OCI-LY7 (cell line): ENCODE results near the gene SAP130. TPM values are rescaled to one million over a fixed set of nuclear protein-coding genes. Genes with fewer than 3 reads are reported as not detected.

Experiments
- BruUV-seq: library from RNA; stranded (reverse); fragments of 400-500 nt; replicated peaks from 2 replicates; lab custom pipeline; 2021; lab: Mats Ljungman, UMichigan
- CTCF ChIA-PET: fragments of 300-600 bp; sonication (Branson Sonifier 250); formaldehyde crosslinking; loops from one replicate; lab custom pipeline; 2022; ENCODE audit warnings: antibody characterized with exemption; ENCODE audit not compliant: unreplicated experiment; lab: Charles Lee
- POLR2A ChIA-PET: fragments of 300-600 bp; sonication (Branson Sonifier 250); formaldehyde crosslinking; loops from one replicate; lab custom pipeline; 2022; ENCODE audit warnings: antibody characterized with exemption; lab: Charles Lee
- DNase-seq: peaks from one replicate; pipeline ENCODE4 v3.0.0-alpha.2; 2015; ENCODE audit warnings: low spot score
- H2AFZ ChIP-seq: fragments of 200-600 bp; sonication (generic), shearing (Covaris generic); 2 replicates; pipeline ENCODE4 v1.6.1; 2014; ENCODE audit warnings: mild to moderate bottlenecking, antibody characterized with exemption, low read length, moderate library complexity
- H3K27ac ChIP-seq: fragments of 200-600 bp; sonication (generic); 2 replicates; pipeline ENCODE4 v1.5.1; 2014; ENCODE audit warnings: mixed run types, low read depth, mild to moderate bottlenecking, moderate library complexity, low read length, inconsistent platforms; ENCODE audit not compliant: poor library complexity, severe bottlenecking
- H3K36me3 ChIP-seq: fragments of 200-600 bp; sonication (generic); 2 replicates; pipeline ENCODE4 v1.6.1; 2014; ENCODE audit warnings: mild to moderate bottlenecking, antibody characterized with exemption, low read length, moderate library complexity, mixed read lengths; ENCODE audit not compliant: insufficient read depth
- H3K4me1 ChIP-seq: fragments of 200-600 bp; sonication (generic); 2 replicates; pipeline ENCODE4 v1.5.1; 2014; ENCODE audit warnings: mild to moderate bottlenecking, low read length; ENCODE audit not compliant: insufficient read depth, poor library complexity, severe bottlenecking
- H3K4me2 ChIP-seq: fragments of 200-600 bp; sonication (generic); 2 replicates; pipeline ENCODE4 v1.6.1; 2014; ENCODE audit warnings: mild to moderate bottlenecking, low read length
- H3K4me3 ChIP-seq: fragments of 200-600 bp; sonication (generic); 2 replicates; pipeline ENCODE4 v1.5.1; 2014; ENCODE audit warnings: mild to moderate bottlenecking, low read depth, low read length; ENCODE audit not compliant: poor library complexity, severe bottlenecking
- H3K79me2 ChIP-seq: fragments of 200-600 bp; sonication (generic); 2 replicates; pipeline ENCODE4 v1.6.1; 2016; ENCODE audit warnings: low read depth, mild to moderate bottlenecking, low read length, moderate library complexity, mixed read lengths; ENCODE audit not compliant: insufficient read depth
- H3K9me2 ChIP-seq: fragments of 200-600 bp; sonication (generic); 2 replicates; pipeline ENCODE4 v1.6.1; 2016; ENCODE audit warnings: mild to moderate bottlenecking, low read length, mixed read lengths; ENCODE audit not compliant: insufficient read depth
- H3K9me3 ChIP-seq: fragments of 200-600 bp; sonication (generic); 2 replicates; pipeline ENCODE4 v1.6.1; 2014; ENCODE audit warnings: mild to moderate bottlenecking, mixed run types, low read length, mixed read lengths
- H4K20me1 ChIP-seq: fragments of 200-600 bp; sonication (generic); 2 replicates; pipeline ENCODE4 v1.6.1; 2014; ENCODE audit warnings: mild to moderate bottlenecking, antibody characterized with exemption, low read length, moderate library complexity, mixed read lengths; ENCODE audit not compliant: insufficient read depth
- CTCF ChIP-seq: fragments of 200-600 bp; sonication (generic); conservative IDR thresholded peaks from 2 replicates; pipeline ENCODE4 v1.5.1; 2014; ENCODE audit warnings: mild to moderate bottlenecking, antibody characterized with exemption, low read length, moderate library complexity, mixed read lengths
- EZH2phosphoT487 ChIP-seq: fragments of 200-600 bp; sonication (generic); IDR thresholded peaks from 2 replicates; pipeline ENCODE4 v1.6.1; 2018; ENCODE audit warnings: low read depth, borderline replicate concordance, mild to moderate bottlenecking, mixed run types, antibody characterized with exemption, low read length, moderate library complexity, mixed read lengths
- intact Hi-C: fragments of 100-400 bp; cut with micrococcal nuclease; formaldehyde crosslinking; loops from one replicate; pipeline ENCODE4 v1.10.0; 2022; ENCODE audit not compliant: unreplicated experiment
- total RNA-seq, 2 experiments: library from RNA; depleted of rRNA in 1 of 2; stranded (reverse); fragments of >200 nt in 1 of 2; shearing (Covaris generic) in 1 of 2; gene quantifications; 2 replicates each; pipeline ENCODE4 v1.2.3, GENCODE V29; 2014 to 2022

SAP130 gene
- total RNA-seq, 2 experiments from 2014 or later: 9.6 to 31.8 TPM

- no peak for DNase-seq
- no peaks in the 10 kb centered on the region for H3K9me3 ChIP-seq
- ChIA-PET POLR2A (no interaction called here), CTCF (no interaction called here)
- no peaks in the 10 kb centered on the region for H4K20me1 ChIP-seq
- no peaks in the 10 kb centered on the region for H3K9me2 ChIP-seq
- BruUV-seq: no TSS peak
- TF ChIP-seq CTCF (no peak), EZH2phosphoT487 (no peak)
- no peak overlapping the region for H3K4me3 ChIP-seq
- intact Hi-C loops: no loop called here
- no peak overlapping the region for H3K27ac ChIP-seq
- H2AFZ ChIP-seq: no peak overlapping the region
- H3K4me1 ChIP-seq: no peaks in the 10 kb centered on the region
- no peaks in the 10 kb centered on the region for H3K79me2 ChIP-seq
- H3K36me3 ChIP-seq: peaks cover 49% of the 10 kb centered on the region
- no peak overlapping the region for H3K4me2 ChIP-seq
Observed at GRCh38 chr2:127957240-127957639, 70.6 kb downstream of the SAP130 start.

- intact Hi-C loops: no loop called here
- no peak overlapping the region for H3K27ac ChIP-seq
- no peaks in the 10 kb centered on the region for H3K9me2 ChIP-seq
- TF ChIP-seq EZH2phosphoT487 (no peak), CTCF (no peak)
- H3K4me1 ChIP-seq: peaks cover 12% of the 10 kb centered on the region
- H3K4me2 ChIP-seq: no peak overlapping the region
- no peaks in the 10 kb centered on the region for H4K20me1 ChIP-seq
- H2AFZ ChIP-seq: no peak overlapping the region
- no TSS peak for BruUV-seq
- DNase-seq: no peak
- no peaks in the 10 kb centered on the region for H3K79me2 ChIP-seq
- POLR2A ChIA-PET: no interaction called here
- H3K36me3 ChIP-seq: peaks cover 58% of the 10 kb centered on the region
- no peak overlapping the region for H3K4me3 ChIP-seq
- CTCF ChIA-PET: no interaction called here
- H3K9me3 ChIP-seq: no peaks in the 10 kb centered on the region
Observed at GRCh38 chr2:127954857-127955256, 73.0 kb downstream of the SAP130 start.

- intact Hi-C loops: no loop called here
- H2AFZ ChIP-seq: no peak overlapping the region
- H3K4me3 ChIP-seq: no peak overlapping the region
- ChIA-PET CTCF (no interaction called here), POLR2A (no interaction called here)
- H3K4me1 ChIP-seq: peaks cover 12% of the 10 kb centered on the region
- H3K27ac ChIP-seq: no peak overlapping the region
- no peaks in the 10 kb centered on the region for H4K20me1 ChIP-seq
- no peak overlapping the region for H3K4me2 ChIP-seq
- H3K79me2 ChIP-seq: no peaks in the 10 kb centered on the region
- BruUV-seq: no TSS peak
- no peaks in the 10 kb centered on the region for H3K9me3 ChIP-seq
- no peaks in the 10 kb centered on the region for H3K9me2 ChIP-seq
- TF ChIP-seq EZH2phosphoT487 (no peak), CTCF (no peak)
- DNase-seq: no peak
- H3K36me3 ChIP-seq: peaks cover 68% of the 10 kb centered on the region
Observed at GRCh38 chr2:127953849-127954248, 74.0 kb downstream of the SAP130 start.
